GM12878 (cell line): ENCODE data around the gene NAV2.

Experiments used
- EZH2 ChIP-seq: IDR thresholded peaks from 2 replicates; pipeline ENCODE4 v1.6.1; 2012; ENCODE audit warnings: low read depth, mild to moderate bottlenecking, control low read depth, inconsistent platforms, low read length, borderline replicate concordance; ENCODE audit not compliant: control insufficient read depth
- HDGF ChIP-seq: fragments of 450-650 bp; IDR thresholded peaks from 2 replicates; pipeline ENCODE4 v1.6.1; 2016; ENCODE audit warnings: antibody characterized with exemption
- NFYB ChIP-seq: IDR thresholded peaks from 2 replicates; pipeline ENCODE4 v1.6.1; 2011; ENCODE audit warnings: low read depth, mild to moderate bottlenecking, low read length, improper control_type of control experiment, moderate library complexity; ENCODE audit not compliant: insufficient read depth
- NR2C2 ChIP-seq: IDR thresholded peaks from 2 replicates; pipeline ENCODE4 v1.6.1; 2011; ENCODE audit warnings: borderline replicate concordance, low read depth; ENCODE audit not compliant: control insufficient read depth, insufficient read length
- PAX8 ChIP-seq: fragments of 450-650 bp; IDR thresholded peaks from 2 replicates; pipeline ENCODE4 v1.6.1; 2017; ENCODE audit warnings: mild to moderate bottlenecking, moderate library complexity
- POLR2A ChIP-seq: IDR thresholded peaks from 2 replicates; pipeline ENCODE4 v1.6.1; 2011; ENCODE audit warnings: low read depth, mild to moderate bottlenecking, low read length
- ZBTB33 ChIP-seq: fragments of 450-650 bp; IDR thresholded peaks from 2 replicates; pipeline ENCODE4 v1.6.1; 2017; ENCODE audit warnings: mild to moderate bottlenecking

DNA sequence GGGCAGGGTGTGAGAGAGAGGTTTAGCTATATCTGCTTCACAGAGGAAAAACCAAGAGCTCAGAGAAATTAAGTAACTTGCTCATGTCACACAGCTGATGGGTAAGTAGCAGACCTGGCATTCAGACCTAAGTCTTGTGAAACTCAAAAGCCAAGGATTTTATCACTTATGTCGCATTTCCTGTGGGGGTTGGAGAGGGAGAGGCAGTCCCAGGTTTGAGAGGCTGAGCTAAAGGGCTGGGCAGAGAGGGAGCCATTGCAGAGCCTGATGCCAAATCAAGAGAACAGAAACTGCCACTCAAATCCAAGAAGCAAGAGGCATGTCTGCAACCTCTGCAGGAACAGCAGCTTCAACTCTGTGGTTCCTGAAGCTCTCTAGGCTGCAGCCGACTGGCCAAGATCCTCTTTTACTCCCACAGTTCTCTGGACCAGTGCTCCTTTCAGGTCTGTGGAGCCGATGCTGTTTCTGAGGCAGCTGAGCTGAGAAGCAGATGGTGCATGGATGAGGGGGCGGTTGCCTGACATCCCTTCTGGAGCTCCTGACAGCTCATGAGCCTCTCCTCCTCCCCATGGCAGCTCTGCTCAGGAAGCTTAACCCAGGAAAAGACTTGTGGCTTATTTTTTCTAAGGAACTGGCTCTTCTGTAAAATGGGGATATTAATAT, 47.6 kb upstream of the NAV2 start:
- no peak for TF ChIP-seq NR2C2
- no peak for TF ChIP-seq EZH2
- no peak for TF ChIP-seq HDGF
- no peak for TF ChIP-seq ZBTB33
- TF ChIP-seq NFYB: no peak
- TF ChIP-seq PAX8: no peak
- no peak for TF ChIP-seq POLR2A
